ENCODE data around the gene PER2. TPM values are rescaled to one million over a fixed set of nuclear protein-coding genes. Genes with fewer than 3 reads are reported as not detected.

The PER2 gene
- total and polyA plus RNA-seq, 9 of the 15 experiments (the other 6 are each of a cell fraction or from before 2014, with no cell fraction given) = 1.1 to 10.3 (median 2.9) TPM

DNA sequence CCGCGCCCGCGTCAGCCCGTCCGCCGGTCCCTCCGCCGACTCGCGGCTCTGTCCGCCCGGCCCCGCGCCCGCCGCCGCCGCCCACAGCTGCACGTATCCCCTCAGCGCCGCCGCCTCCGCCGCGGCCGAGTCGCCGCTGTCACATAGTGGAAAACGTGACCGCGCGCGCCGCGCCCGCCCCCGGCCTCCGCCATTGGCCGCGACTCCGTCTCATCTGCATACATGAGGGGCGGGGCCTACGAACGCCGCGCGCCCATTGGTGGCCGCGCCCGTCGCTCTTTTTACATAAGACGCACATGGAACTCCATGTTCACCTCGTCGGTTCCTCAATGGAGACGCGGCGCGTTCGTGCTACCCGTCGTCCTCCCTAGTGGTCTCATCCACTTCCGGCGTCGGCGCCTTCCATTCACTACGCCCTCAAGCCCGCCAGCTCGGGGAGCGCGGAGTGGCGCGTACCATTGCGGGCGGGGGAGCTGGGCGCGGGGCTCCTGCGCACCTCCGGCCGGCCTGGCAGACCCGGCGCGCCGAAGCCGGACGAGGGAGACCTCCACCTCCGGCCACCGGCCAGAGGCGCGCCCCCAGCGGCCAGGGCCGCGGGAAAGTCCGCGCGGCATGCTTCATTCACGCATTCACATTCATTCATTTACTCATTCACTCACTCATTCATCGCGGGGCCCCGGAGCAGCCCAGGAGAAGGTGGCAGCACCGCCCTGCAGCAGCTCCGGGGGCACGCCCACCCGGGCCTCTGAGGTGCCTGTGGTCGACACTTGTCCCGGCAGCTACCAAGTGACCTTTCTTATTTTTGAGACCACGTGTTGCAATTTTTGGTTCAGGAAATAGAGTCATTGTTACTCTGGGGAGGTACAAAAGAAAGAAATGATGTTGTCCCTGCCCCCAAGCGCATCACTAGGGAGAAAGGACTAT, 502 bp upstream of the PER2 start (continued):
- TF ChIP-seq, protein P1, sequence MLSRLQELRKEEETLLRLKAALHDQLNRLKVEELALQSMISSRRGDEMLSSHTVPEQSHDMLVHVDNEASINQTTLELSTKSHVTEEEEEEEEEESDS (CRISPR knock-in tag; IDR thresholded peaks at IDR 0.05) = no peak
- TF ChIP-seq ELF1 (tag; IDR thresholded peaks at IDR 0.05) (peak; percentile 48), FOXM1 (IDR thresholded peaks at IDR 0.05; ENCODE audit: low read depth) (no peak), FOXM1 (CRISPR knock-in tag; IDR thresholded peaks at IDR 0.05; ENCODE audit: low read depth) (0 out of 2 replicates have a peak, but pooled peaks have one; percentile 55), DMBX1 (CRISPR knock-in tag; IDR thresholded peaks at IDR 0.05; ENCODE audit: borderline replicate concordance) (no peak), XRCC5 (IDR thresholded peaks at IDR 0.05; ENCODE audit: low read depth, low read length) (no peak), EGR1 (conservative IDR thresholded peaks at IDR 0.05) (no peak; the same call in 1 of the 2 replicates), BCOR (IDR thresholded peaks at IDR 0.05) (no peak), THRAP3 (IDR thresholded peaks at IDR 0.05; ENCODE audit: borderline replicate concordance) (no peak), RBM25 (IDR thresholded peaks at IDR 0.05; ENCODE audit: low read depth, low read length, severe bottlenecking) (peak; percentile 99), ZNF324 (CRISPR knock-in tag; IDR thresholded peaks at IDR 0.05) (no peak), SP2 (IDR thresholded peaks at IDR 0.05; ENCODE audit: extremely low read depth, low read depth, low read length, poor library complexity, severe bottlenecking) (peak; percentile 63), CBX1 (IDR thresholded peaks at IDR 0.05; ENCODE audit: low read depth) (no peak)
- TF ChIP-seq, protein P2, sequence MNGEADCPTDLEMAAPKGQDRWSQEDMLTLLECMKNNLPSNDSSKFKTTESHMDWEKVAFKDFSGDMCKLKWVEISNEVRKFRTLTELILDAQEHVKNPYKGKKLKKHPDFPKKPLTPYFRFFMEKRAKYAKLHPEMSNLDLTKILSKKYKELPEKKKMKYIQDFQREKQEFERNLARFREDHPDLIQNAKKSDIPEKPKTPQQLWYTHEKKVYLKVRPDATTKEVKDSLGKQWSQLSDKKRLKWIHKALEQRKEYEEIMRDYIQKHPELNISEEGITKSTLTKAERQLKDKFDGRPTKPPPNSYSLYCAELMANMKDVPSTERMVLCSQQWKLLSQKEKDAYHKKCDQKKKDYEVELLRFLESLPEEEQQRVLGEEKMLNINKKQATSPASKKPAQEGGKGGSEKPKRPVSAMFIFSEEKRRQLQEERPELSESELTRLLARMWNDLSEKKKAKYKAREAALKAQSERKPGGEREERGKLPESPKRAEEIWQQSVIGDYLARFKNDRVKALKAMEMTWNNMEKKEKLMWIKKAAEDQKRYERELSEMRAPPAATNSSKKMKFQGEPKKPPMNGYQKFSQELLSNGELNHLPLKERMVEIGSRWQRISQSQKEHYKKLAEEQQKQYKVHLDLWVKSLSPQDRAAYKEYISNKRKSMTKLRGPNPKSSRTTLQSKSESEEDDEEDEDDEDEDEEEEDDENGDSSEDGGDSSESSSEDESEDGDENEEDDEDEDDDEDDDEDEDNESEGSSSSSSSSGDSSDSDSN (IDR thresholded peaks at IDR 0.05; ENCODE audit: borderline replicate concordance in 1 of 2, low read depth in 2 of 2, low read length in 2 of 2) = no peak
- TF ChIP-seq, protein P3, sequence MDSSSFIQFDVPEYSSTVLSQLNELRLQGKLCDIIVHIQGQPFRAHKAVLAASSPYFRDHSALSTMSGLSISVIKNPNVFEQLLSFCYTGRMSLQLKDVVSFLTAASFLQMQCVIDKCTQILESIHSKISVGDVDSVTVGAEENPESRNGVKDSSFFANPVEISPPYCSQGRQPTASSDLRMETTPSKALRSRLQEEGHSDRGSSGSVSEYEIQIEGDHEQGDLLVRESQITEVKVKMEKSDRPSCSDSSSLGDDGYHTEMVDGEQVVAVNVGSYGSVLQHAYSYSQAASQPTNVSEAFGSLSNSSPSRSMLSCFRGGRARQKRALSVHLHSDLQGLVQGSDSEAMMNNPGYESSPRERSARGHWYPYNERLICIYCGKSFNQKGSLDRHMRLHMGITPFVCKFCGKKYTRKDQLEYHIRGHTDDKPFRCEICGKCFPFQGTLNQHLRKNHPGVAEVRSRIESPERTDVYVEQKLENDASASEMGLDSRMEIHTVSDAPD (CRISPR knock-in tag; IDR thresholded peaks at IDR 0.05) = no peak
- TF ChIP-seq, protein P4, sequence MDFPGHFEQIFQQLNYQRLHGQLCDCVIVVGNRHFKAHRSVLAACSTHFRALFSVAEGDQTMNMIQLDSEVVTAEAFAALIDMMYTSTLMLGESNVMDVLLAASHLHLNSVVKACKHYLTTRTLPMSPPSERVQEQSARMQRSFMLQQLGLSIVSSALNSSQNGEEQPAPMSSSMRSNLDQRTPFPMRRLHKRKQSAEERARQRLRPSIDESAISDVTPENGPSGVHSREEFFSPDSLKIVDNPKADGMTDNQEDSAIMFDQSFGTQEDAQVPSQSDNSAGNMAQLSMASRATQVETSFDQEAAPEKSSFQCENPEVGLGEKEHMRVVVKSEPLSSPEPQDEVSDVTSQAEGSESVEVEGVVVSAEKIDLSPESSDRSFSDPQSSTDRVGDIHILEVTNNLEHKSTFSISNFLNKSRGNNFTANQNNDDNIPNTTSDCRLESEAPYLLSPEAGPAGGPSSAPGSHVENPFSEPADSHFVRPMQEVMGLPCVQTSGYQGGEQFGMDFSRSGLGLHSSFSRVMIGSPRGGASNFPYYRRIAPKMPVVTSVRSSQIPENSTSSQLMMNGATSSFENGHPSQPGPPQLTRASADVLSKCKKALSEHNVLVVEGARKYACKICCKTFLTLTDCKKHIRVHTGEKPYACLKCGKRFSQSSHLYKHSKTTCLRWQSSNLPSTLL (IDR thresholded peaks at IDR 0.05) = no peak
- TF ChIP-seq, protein P5, sequence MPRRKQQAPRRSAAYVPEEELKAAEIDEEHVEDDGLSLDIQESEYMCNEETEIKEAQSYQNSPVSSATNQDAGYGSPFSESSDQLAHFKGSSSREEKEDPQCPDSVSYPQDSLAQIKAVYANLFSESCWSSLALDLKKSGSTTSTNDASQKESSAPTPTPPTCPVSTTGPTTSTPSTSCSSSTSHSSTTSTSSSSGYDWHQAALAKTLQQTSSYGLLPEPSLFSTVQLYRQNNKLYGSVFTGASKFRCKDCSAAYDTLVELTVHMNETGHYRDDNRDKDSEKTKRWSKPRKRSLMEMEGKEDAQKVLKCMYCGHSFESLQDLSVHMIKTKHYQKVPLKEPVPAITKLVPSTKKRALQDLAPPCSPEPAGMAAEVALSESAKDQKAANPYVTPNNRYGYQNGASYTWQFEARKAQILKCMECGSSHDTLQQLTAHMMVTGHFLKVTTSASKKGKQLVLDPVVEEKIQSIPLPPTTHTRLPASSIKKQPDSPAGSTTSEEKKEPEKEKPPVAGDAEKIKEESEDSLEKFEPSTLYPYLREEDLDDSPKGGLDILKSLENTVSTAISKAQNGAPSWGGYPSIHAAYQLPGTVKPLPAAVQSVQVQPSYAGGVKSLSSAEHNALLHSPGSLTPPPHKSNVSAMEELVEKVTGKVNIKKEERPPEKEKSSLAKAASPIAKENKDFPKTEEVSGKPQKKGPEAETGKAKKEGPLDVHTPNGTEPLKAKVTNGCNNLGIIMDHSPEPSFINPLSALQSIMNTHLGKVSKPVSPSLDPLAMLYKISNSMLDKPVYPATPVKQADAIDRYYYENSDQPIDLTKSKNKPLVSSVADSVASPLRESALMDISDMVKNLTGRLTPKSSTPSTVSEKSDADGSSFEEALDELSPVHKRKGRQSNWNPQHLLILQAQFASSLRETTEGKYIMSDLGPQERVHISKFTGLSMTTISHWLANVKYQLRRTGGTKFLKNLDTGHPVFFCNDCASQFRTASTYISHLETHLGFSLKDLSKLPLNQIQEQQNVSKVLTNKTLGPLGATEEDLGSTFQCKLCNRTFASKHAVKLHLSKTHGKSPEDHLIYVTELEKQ (CRISPR knock-in tag; IDR thresholded peaks at IDR 0.05) = no peak

Measured in K562 (cell line).